WERI-Rb-1 (cell line): Measurements from ENCODE around the gene P2RX2.

Experiments used
- DNase-seq: peaks from one replicate; pipeline ENCODE4 v3.0.0-alpha.2; 2020
- H3K27ac ChIP-seq: fragments of 250-450 bp; sonication (Bioruptor Pico); 2 replicates; pipeline ENCODE4 v1.5.1; 2020; ENCODE audit warnings: mild to moderate bottlenecking, moderate library complexity
- H3K27me3 ChIP-seq: fragments of 250-450 bp; sonication (Bioruptor Pico); 2 replicates; pipeline ENCODE4 v1.5.1; 2021; ENCODE audit warnings: mild to moderate bottlenecking, low read depth, moderate library complexity; ENCODE audit not compliant: insufficient read depth, severe bottlenecking
- H3K36me3 ChIP-seq: fragments of 250-450 bp; sonication (Bioruptor Pico); 2 replicates; pipeline ENCODE4 v1.5.1; 2020; ENCODE audit warnings: mild to moderate bottlenecking, moderate library complexity
- H3K4me3 ChIP-seq: 2 replicates; pipeline ENCODE4 v1.5.1; 2011; ENCODE audit warnings: low read depth, mild to moderate bottlenecking, control low read depth, low read length
- H3K9me3 ChIP-seq: fragments of 250-450 bp; sonication (Bioruptor Pico); 2 replicates; pipeline ENCODE4 v1.5.1; 2021; ENCODE audit warnings: mild to moderate bottlenecking, moderate library complexity; ENCODE audit not compliant: severe bottlenecking
- TF ChIP-seq, protein P1 (sequence below): IDR thresholded peaks from 2 replicates; pipeline ENCODE4 v1.5.1; 2011; ENCODE audit warnings: low read depth, mild to moderate bottlenecking, control low read depth, inconsistent platforms, low read length

The P2RX2 gene

DNA sequence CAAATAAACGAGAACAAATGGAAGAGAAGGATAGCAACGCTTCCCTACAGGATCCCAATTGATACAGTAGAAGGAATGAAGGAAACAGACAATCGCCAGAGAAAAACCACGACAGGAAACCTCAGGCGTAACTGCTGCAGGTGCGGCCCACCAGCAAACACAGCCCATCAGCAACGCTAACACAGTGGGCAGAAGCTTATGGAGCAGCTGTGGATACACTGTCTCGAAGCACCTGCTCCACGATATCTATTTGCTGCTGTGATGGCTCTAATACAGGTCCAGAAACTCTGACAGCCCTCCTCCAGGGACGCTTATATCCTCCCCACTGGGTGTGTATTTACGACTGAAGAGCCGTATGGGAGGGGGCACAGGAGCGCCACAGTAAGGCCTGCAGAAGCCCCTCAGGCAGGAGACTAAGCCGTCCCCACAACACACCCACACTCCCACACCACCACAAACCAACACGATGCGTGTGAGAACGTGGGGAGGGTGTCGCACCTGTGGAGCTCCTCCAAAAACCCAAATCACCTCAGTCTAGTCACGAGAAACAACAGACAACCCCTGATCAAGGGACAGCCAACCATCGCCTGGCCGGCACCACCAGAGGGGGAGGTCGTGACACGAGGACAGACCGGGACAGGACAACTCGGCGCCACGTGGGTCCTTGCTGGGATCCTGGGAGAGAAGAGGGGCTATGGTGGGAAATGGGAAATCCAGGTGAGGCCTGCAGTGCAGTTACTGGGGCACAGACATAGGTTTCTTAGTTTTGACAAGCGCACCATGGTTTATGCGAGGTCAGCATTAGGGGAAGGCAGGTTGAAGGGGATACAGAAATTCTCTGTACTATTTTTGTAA lies 44.6 kb downstream of the P2RX2 start:
- Histone ChIP-seq H3K27me3 (no peaks in the 10 kb centered on the region), H3K9me3 (no peaks in the 10 kb centered on the region), H3K27ac (no peak overlapping the region), H3K36me3 (peaks cover 95% of the 10 kb centered on the region), H3K4me3 (no peak overlapping the region)
- TF ChIP-seq, protein P1, sequence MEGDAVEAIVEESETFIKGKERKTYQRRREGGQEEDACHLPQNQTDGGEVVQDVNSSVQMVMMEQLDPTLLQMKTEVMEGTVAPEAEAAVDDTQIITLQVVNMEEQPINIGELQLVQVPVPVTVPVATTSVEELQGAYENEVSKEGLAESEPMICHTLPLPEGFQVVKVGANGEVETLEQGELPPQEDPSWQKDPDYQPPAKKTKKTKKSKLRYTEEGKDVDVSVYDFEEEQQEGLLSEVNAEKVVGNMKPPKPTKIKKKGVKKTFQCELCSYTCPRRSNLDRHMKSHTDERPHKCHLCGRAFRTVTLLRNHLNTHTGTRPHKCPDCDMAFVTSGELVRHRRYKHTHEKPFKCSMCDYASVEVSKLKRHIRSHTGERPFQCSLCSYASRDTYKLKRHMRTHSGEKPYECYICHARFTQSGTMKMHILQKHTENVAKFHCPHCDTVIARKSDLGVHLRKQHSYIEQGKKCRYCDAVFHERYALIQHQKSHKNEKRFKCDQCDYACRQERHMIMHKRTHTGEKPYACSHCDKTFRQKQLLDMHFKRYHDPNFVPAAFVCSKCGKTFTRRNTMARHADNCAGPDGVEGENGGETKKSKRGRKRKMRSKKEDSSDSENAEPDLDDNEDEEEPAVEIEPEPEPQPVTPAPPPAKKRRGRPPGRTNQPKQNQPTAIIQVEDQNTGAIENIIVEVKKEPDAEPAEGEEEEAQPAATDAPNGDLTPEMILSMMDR = no peak
- DNase-seq = no peak

DNA sequence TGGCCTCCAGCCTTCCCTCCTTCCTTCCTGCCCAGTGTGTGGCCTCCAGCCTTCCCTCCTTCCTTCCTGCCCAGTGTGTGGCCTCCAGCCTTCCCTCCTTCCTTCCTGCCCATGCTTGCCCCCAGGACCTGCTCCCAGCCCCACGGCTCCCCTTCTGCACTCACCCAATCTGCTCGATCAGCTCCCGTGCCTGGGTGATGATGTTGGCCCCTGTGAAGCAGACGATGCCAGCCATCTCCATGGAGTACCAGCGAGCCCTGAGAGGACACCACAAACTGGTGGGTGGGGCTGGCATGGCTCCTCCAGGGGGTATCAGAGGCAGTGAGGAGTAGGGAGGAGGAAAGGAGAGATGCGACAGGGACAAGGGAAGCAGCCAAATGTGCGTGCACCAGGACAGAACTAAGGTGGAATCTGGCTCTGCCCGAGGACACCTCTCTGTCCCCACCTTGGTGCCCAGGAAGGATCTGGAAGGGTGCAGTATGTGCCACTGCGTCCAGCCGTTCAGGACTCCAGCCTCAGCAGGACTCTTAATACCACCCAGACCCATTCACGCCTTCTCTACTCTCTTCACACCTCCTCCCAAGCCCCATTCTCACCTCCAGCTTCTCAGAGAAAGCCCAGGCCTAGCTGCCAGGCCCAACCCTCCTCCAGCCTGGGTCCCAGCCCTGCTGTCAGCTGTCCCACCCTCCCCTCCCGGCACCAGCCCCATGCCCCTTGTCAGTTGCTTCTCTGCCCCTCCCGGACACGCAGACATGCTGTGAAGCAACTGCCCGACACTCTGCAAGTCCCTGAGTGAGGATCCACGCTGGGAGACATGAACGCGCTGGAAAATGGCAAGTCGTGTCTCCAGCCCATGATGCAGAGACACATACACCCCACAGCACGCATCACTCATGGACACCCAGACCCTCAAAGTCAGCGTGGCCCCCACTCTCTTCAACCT lies 45.9 kb downstream of the P2RX2 start:
- no peaks in the 10 kb centered on the region for H3K27me3 ChIP-seq
- H3K9me3 ChIP-seq = no peaks in the 10 kb centered on the region
- H3K36me3 ChIP-seq = peaks cover 95% of the 10 kb centered on the region
- TF ChIP-seq, protein P1 = no peak
- no peak overlapping the region for H3K4me3 ChIP-seq
- no peak overlapping the region for H3K27ac ChIP-seq
- DNase-seq = no peak

DNA sequence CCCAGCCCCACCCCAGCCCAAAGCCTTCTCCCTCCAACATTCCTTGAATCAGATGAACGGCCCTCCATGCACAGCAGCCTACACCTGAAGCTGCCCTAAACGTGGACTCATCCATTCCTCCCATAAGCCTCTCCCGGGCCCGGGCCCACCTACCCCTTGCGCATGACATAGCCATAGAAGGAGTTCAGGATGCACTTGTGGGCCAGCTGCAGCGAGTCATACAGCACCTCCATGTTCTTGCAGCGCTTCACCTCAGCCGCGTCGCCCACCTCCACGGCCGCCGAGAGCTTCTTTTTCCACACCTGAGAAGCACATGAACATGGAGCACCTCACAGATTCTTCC lies 46.5 kb downstream of the P2RX2 start:
- no peak overlapping the region for H3K4me3 ChIP-seq
- H3K27ac ChIP-seq = no peak overlapping the region
- TF ChIP-seq, protein P1 = no peak
- no peaks in the 10 kb centered on the region for H3K27me3 ChIP-seq
- no peak for DNase-seq
- H3K36me3 ChIP-seq = peaks cover 95% of the 10 kb centered on the region
- H3K9me3 ChIP-seq = no peaks in the 10 kb centered on the region

DNA sequence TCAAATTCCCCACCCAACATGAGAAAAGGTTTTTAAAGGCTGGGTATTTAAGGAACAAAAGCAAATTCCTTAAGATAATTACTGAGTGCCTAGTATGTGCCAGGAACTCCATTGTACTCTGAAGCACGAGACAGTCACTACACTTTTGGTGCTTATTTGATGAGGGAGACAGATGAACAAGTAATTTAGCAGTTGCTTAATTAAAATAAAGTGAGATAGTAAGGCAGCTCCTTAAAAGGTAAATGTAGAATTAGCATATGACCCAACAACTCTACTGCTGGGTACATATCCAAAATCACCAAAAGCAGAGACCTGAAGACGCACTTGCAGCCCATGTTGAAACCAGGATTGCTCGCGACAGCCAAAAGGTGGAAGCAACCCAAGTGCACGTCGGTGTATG lies 47.2 kb downstream of the P2RX2 start:
- Histone ChIP-seq H3K27ac (no peak overlapping the region), H3K9me3 (no peaks in the 10 kb centered on the region), H3K27me3 (no peaks in the 10 kb centered on the region), H3K36me3 (peaks cover 95% of the 10 kb centered on the region), H3K4me3 (no peak overlapping the region)
- TF ChIP-seq, protein P1 = no peak
- DNase-seq = no peak

DNA sequence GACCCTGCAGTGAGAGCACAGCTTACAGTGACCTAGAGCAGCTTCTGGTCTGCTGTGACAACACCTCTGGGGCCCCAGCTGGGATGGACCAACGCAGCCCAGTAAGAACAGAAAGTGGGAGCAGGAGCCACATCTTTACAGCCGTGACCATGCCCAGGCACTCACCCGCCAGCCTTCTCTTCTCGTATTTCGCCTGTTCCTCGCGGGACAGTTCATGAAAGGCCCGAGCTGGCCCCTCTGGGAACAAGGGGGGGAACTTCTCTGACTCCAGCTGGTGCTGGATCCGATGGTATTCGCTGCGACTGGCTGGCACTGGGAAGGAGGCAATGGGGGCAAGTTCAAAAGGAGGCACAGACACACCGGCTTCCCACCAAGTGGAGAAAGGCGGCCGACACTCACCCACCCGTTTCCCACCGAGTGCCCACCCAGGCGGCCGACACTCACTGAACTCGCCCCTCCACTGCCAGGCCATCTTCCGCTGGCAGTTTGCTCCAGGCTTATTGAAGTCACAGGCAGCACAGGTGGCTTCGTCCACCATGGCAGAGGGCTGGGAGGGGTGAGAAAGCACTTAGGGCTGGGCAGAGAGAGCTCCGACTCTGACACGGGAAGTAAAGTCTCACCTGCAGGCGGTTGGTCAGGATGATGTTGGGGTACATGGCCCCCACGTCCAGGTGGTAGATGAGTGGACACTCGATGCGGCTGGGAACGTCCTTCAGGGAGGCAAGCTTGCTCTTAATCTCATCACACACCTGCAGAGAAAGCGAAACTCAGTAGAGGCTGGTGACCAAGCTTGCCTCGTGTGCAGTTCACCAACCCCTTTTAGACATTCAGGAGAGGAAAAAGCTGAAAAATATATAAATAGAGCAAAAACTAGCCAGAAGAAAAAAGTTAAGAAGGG lies 49.9 kb downstream of the P2RX2 start:
- Histone ChIP-seq H3K36me3 (peaks cover 96% of the 10 kb centered on the region), H3K4me3 (no peak overlapping the region), H3K27ac (no peak overlapping the region), H3K27me3 (no peaks in the 10 kb centered on the region), H3K9me3 (no peaks in the 10 kb centered on the region)
- TF ChIP-seq, protein P1 = no peak
- no peak for DNase-seq
